Endodermal cell (in vitro differentiated cells): Measurements from ENCODE around the gene C19orf12. TPM values are rescaled to one million over a fixed set of nuclear protein-coding genes. Genes with fewer than 3 reads are reported as not detected.
"Not testable (repeated sequence)": the region's sequence is repeated elsewhere in the genome, so short reads cannot be mapped to it uniquely, and the experiment has no call there.

Experiments used
- DNase-seq: peaks from one replicate; pipeline ENCODE4 v3.0.0-alpha.2; 2017
- H3K27ac ChIP-seq: 2 replicates; pipeline ENCODE4 v1.5.1; 2013; ENCODE audit warnings: mild to moderate bottlenecking, low read depth, low read length, moderate library complexity
- H3K27me3 ChIP-seq: 2 replicates; pipeline ENCODE4 v1.6.1; 2013; ENCODE audit warnings: mild to moderate bottlenecking, low read length, moderate library complexity; ENCODE audit not compliant: insufficient read depth, control insufficient read depth, poor library complexity, severe bottlenecking
- H3K36me3 ChIP-seq: 2 replicates; pipeline ENCODE4 v1.7.0; 2013; ENCODE audit warnings: mild to moderate bottlenecking, low read length, moderate library complexity; ENCODE audit not compliant: control insufficient read depth, insufficient read depth
- H3K4me1 ChIP-seq: one replicate; pipeline ENCODE4 v1.7.0; 2013; ENCODE audit warnings: low read length; ENCODE audit not compliant: control insufficient read depth, insufficient read depth
- H3K4me3 ChIP-seq: 2 replicates; pipeline ENCODE4 v1.5.1; 2013; ENCODE audit warnings: mild to moderate bottlenecking, low read length, moderate library complexity
- H3K9ac ChIP-seq: 2 replicates; pipeline ENCODE4 v1.6.1; 2013; ENCODE audit warnings: mild to moderate bottlenecking, low read length, moderate library complexity; ENCODE audit not compliant: poor library complexity, severe bottlenecking; ENCODE audit errors: extremely low read depth
- H3K9me3 ChIP-seq: 2 replicates; pipeline ENCODE4 v1.6.1; 2013; ENCODE audit warnings: mild to moderate bottlenecking, low read length, moderate library complexity; ENCODE audit not compliant: control insufficient read depth
- H3K27ac Mint-ChIP-seq: 2 replicates; pipeline ENCODE4 v1.8.0; 2020; ENCODE audit warnings: mixed read lengths
- H3K27me3 Mint-ChIP-seq: 2 replicates; pipeline ENCODE4 v1.8.0; 2021; ENCODE audit warnings: mild to moderate bottlenecking, mixed read lengths; ENCODE audit not compliant: insufficient read depth
- H3K36me3 Mint-ChIP-seq: 2 replicates; pipeline ENCODE4 v1.8.0; 2020; ENCODE audit warnings: low read depth, mixed read lengths
- H3K4me1 Mint-ChIP-seq: 2 replicates; pipeline ENCODE4 v1.8.0; 2020; ENCODE audit warnings: mixed read lengths
- H3K4me3 Mint-ChIP-seq: 2 replicates; pipeline ENCODE4 v1.8.0; 2020; ENCODE audit warnings: mild to moderate bottlenecking, moderate library complexity, mixed read lengths
- H3K9me3 Mint-ChIP-seq: 2 replicates; pipeline ENCODE4 v1.8.0; 2020; ENCODE audit warnings: mild to moderate bottlenecking, mixed read lengths
- CTCF ChIP-seq: fragments of 200-600 bp; sonication (generic); conservative IDR thresholded peaks from 2 replicates; pipeline ENCODE4 v1.5.0; 2021; ENCODE audit warnings: antibody characterized with exemption, mild to moderate bottlenecking
- WGBS, 2 experiments: methylation state at CpG; one replicate each; pipeline versions ENCODE4 v1.1.5 to v1.1.7; 2013; ENCODE audit warnings: missing lambda C conversion rate in 2 of 2, mixed read lengths in 1 of 2; ENCODE audit not compliant: insufficient coverage in 1 of 2, insufficient read length in 1 of 2; 5-methylcytosine and 5-hydroxymethylcytosine counted together
- total RNA-seq, 2 donors: library from RNA; stranded (reverse); fragmentation: NEBNext Ultra II Directional in 1 of 2; extraction: Animal tissue kit (Norgen Biotek cat#: 25700) in 1 of 2; gene quantifications; 2 replicates in 1 of 2; 3 replicates in 1 of 2; pipeline ENCODE4 v1.2.1, GENCODE V29; 2021

C19orf12 gene
- total RNA-seq, 2 donors from 2014 or later, result 18.9 to 22.9 TPM

- H3K27ac ChIP-seq, result no peak overlapping the region
- peaks cover 37% of the 10 kb centered on the region for H3K4me1 Mint-ChIP-seq
These were observed 2.1 kb downstream of the C19orf12 start for GRCh38 chr19:29712744-29713516.

GRCh38 chr19:29711584-29712132 is 3.4 kb downstream of the C19orf12 start:
- Histone ChIP-seq H3K27ac (no peak overlapping the region), H3K9ac (no peak overlapping the region), H3K4me3 (no peak overlapping the region), H3K9me3 (no peaks in the 10 kb centered on the region), H3K36me3 (peaks cover 9% of the 10 kb centered on the region), H3K27me3 (no peaks in the 10 kb centered on the region), H3K4me1 (peaks cover 5% of the 10 kb centered on the region)
- TF ChIP-seq CTCF, result no peak
- H3K27me3 Mint-ChIP-seq, result no peaks in the 10 kb centered on the region
- H3K4me3 Mint-ChIP-seq, result no peak overlapping the region
- 90 to 93% methylated on average over 4 to 6 of the region's 6 CpGs for WGBS, 2 experiments
- no peak overlapping the region for H3K27ac Mint-ChIP-seq
- peaks cover 36% of the 10 kb centered on the region for H3K4me1 Mint-ChIP-seq
- H3K36me3 Mint-ChIP-seq, result peaks cover 3% of the 10 kb centered on the region
- no peak for DNase-seq
- H3K9me3 Mint-ChIP-seq, result no peaks in the 10 kb centered on the region

More at GRCh38 chr19:29712744-29713516, 2.1 kb downstream of the C19orf12 start:
- Mint-ChIP-seq H3K27ac (no peak overlapping the region), H3K4me3 (peak overlapping the region; percentile 71), H3K36me3 (no peaks in the 10 kb centered on the region), H3K9me3 (no peaks in the 10 kb centered on the region), H3K27me3 (no peaks in the 10 kb centered on the region)
- H3K9ac ChIP-seq, result no peak overlapping the region
- 83 to 84% methylated on average over 8 of the region's 9 CpGs for WGBS, 2 experiments
- no peak for TF ChIP-seq CTCF
- H3K4me1 ChIP-seq, result peaks cover 5% of the 10 kb centered on the region
- DNase-seq, result peak; percentile 77
- H3K27me3 ChIP-seq, result no peaks in the 10 kb centered on the region
- H3K9me3 ChIP-seq, result no peaks in the 10 kb centered on the region
- peaks cover 4% of the 10 kb centered on the region for H3K36me3 ChIP-seq
- H3K4me3 ChIP-seq, result peak overlapping the region; percentile 60

DNA sequence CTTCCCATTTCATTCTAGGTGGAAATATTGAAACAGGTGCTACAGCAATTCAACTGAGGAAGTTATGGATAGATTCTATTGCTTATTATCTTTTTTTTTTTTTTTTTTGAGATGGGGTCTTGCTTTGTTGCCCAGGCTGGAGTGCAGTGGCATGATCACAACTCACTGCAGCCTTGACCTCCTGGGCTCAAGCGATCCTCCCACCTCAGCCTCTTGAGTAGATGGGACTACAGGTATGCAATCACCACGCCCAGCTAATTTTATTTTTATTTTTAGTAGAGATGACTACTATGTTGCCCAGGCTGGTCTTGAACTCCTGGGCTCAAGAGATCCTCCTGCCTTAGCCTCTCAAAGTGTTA is 5.6 kb downstream of the C19orf12 start:
- H3K4me1 Mint-ChIP-seq, result peaks cover 25% of the 10 kb centered on the region
- 83 to 100% methylated on average over 1 to 2 of the region's 2 CpGs for WGBS, 2 experiments
- H3K36me3 Mint-ChIP-seq, result not testable (repeated sequence)

More for the DNA sequence above, 5.6 kb downstream of the C19orf12 start:
- not testable (repeated sequence) for H3K9me3 ChIP-seq, H3K27ac Mint-ChIP-seq, H3K9me3 Mint-ChIP-seq, H3K36me3 ChIP-seq, H3K27ac ChIP-seq, H3K27me3 ChIP-seq, H3K4me3 ChIP-seq, H3K27me3 Mint-ChIP-seq, DNase-seq, H3K4me1 ChIP-seq, H3K9ac ChIP-seq, H3K4me3 Mint-ChIP-seq
